Endothelial cell of umbilical vein (primary cell): Measurements from ENCODE around the gene SLC30A7. TPM values are rescaled to one million over a fixed set of nuclear protein-coding genes. Genes with fewer than 3 reads are reported as not detected.

ENCODE experiments used
- BruUV-seq: library from RNA; stranded (reverse); fragments of 400-500 nt; replicated peaks from 2 replicates; lab custom pipeline; 2021; lab: Mats Ljungman, UMichigan
- CTCF ChIA-PET: fragments of 300-600, 350-600 bp; sonication (Branson Sonifier 250); formaldehyde crosslinking; loops from one replicate; lab custom pipeline; 2021; ENCODE audit warnings: antibody characterized with exemption, inconsistent platforms; lab: Charles Lee
- POLR2A ChIA-PET: fragments of 300-600, 350-600 bp; sonication (Branson Sonifier 250); formaldehyde crosslinking; loops from one replicate; lab custom pipeline; 2021; ENCODE audit warnings: antibody characterized with exemption, inconsistent platforms; lab: Charles Lee
- DNase-seq: peaks from one replicate; pipeline ENCODE4 v3.0.0-alpha.2; 2011; ENCODE audit warnings: low read depth, low spot score
- FAIRE-seq: peaks from 2 replicates; lab custom pipeline; 2011; peaks lifted over from hg19 to GRCh38; lab: Jason Lieb, UNC
- H2AFZ ChIP-seq: 2 replicates; pipeline ENCODE4 v1.6.0; 2012; ENCODE audit warnings: low read depth, low read length, control low read depth, inconsistent platforms
- H3K27ac ChIP-seq: 2 replicates; pipeline ENCODE4 v1.5.1; 2011; ENCODE audit warnings: low read depth, mild to moderate bottlenecking, control low read depth, low read length, moderate library complexity; ENCODE audit not compliant: insufficient read depth
- H3K27me3 ChIP-seq, 2 experiments: 2 replicates each; pipeline versions ENCODE4 v1.6.0 to v1.6.1; 2011; ENCODE audit warnings: low read length in 2 of 2, mixed read lengths in 1 of 2; ENCODE audit not compliant: control insufficient read depth in 2 of 2, insufficient read depth in 2 of 2
- H3K36me3 ChIP-seq, 2 experiments: 2 replicates in 1 of 2; 3 replicates in 1 of 2; pipeline ENCODE4 v1.5.1; 2011; ENCODE audit warnings: low read length in 2 of 2, mild to moderate bottlenecking in 1 of 2, moderate library complexity in 1 of 2; ENCODE audit not compliant: control insufficient read depth in 2 of 2, insufficient read depth in 2 of 2; ENCODE audit errors: extremely low read depth in 1 of 2
- H3K4me1 ChIP-seq: 3 replicates; pipeline ENCODE4 v1.5.1; 2011; ENCODE audit warnings: mild to moderate bottlenecking, low read length; ENCODE audit not compliant: control insufficient read depth, insufficient read depth; ENCODE audit errors: extremely low read depth
- H3K4me2 ChIP-seq: 2 replicates; pipeline ENCODE4 v1.6.1; 2011; ENCODE audit warnings: low read length, control low read depth, mixed read lengths; ENCODE audit not compliant: insufficient read depth
- H3K4me3 ChIP-seq, 3 experiments: fragments of 200-600 bp in 1 of 3; sonication (generic), shearing (Covaris generic) in 1 of 3; replicated peaks in 1 of 3; 2 replicates each; pipeline ENCODE4 v1.5.1; 2011 to 2016; ENCODE audit warnings: control low read depth in 3 of 3, low read length in 3 of 3, mild to moderate bottlenecking in 2 of 3, inconsistent platforms in 1 of 3, low read depth in 1 of 3, moderate library complexity in 1 of 3; ENCODE audit not compliant: insufficient read depth in 1 of 3
- H3K79me2 ChIP-seq: 2 replicates; pipeline ENCODE4 v1.6.0; 2012; ENCODE audit warnings: low read length, inconsistent platforms; ENCODE audit not compliant: control insufficient read depth, insufficient read depth
- H3K9ac ChIP-seq: replicated peaks from 2 replicates; pipeline ENCODE3; 2011; ENCODE audit warnings: low read length, control low read depth; ENCODE audit not compliant: insufficient read depth; ENCODE audit errors: extremely low read depth
- H3K9me1 ChIP-seq: replicated peaks from 3 replicates; pipeline ENCODE4 v1.6.0; 2011; ENCODE audit warnings: mild to moderate bottlenecking, low read length; ENCODE audit not compliant: control insufficient read depth, insufficient read depth; ENCODE audit errors: extremely low read depth
- H3K9me3 ChIP-seq: replicated peaks from 2 replicates; pipeline ENCODE4 v1.5.1; 2012; ENCODE audit warnings: low read length, inconsistent platforms; ENCODE audit not compliant: control insufficient read depth, insufficient read depth
- H4K20me1 ChIP-seq: replicated peaks from 2 replicates; pipeline ENCODE3; 2011; ENCODE audit warnings: mild to moderate bottlenecking, low read length; ENCODE audit not compliant: control insufficient read depth, insufficient read depth; ENCODE audit errors: extremely low read depth
- CTCF ChIP-seq, 2 donors: IDR thresholded peaks; 1 replicate in 1 of 2; 2 replicates in 1 of 2; pipeline ENCODE4 v1.5.1; 2011; ENCODE audit warnings: low read length in 2 of 2, mild to moderate bottlenecking in 2 of 2, moderate library complexity in 2 of 2, control low read depth in 1 of 2, inconsistent platforms in 1 of 2, low read depth in 1 of 2; ENCODE audit not compliant: insufficient read depth in 1 of 2; ENCODE audit errors: extremely low read depth in 1 of 2
- EZH2 ChIP-seq: IDR thresholded peaks from 2 replicates; pipeline ENCODE4 v1.6.1; 2012; ENCODE audit warnings: borderline replicate concordance, low read depth, mild to moderate bottlenecking, moderate library complexity, low read length, inconsistent platforms; ENCODE audit not compliant: severe bottlenecking
- FOS ChIP-seq: IDR thresholded peaks from 2 replicates; pipeline ENCODE4 v1.6.1; 2011; ENCODE audit warnings: mild to moderate bottlenecking, low read length, moderate library complexity, borderline replicate concordance; ENCODE audit not compliant: insufficient read depth
- GATA2 ChIP-seq: IDR thresholded peaks from 2 replicates; pipeline ENCODE4 v1.7.0; 2011; ENCODE audit warnings: low read depth, mild to moderate bottlenecking, moderate library complexity, mixed read lengths, low read length; ENCODE audit not compliant: insufficient read length, insufficient read depth
- JUN ChIP-seq: IDR thresholded peaks from 2 replicates; pipeline ENCODE4 v1.6.1; 2011; ENCODE audit warnings: borderline replicate concordance, low read depth; ENCODE audit not compliant: insufficient read length, insufficient read depth
- MAX ChIP-seq: IDR thresholded peaks from 2 replicates; pipeline ENCODE4 v1.6.1; 2011; ENCODE audit not compliant: insufficient read depth, insufficient read length
- MYC ChIP-seq: IDR thresholded peaks from one replicate; pipeline ENCODE4 v1.6.1; 2011; ENCODE audit warnings: mild to moderate bottlenecking, low read depth, low read length
- POLR2A ChIP-seq: IDR thresholded peaks from 2 replicates; pipeline ENCODE4 v1.6.1; 2012; ENCODE audit warnings: low read depth, mild to moderate bottlenecking, control low read depth, low read length
- POLR2AphosphoS5 ChIP-seq: IDR thresholded peaks from 2 replicates; pipeline ENCODE4 v1.6.1; 2012; ENCODE audit warnings: low read depth, mild to moderate bottlenecking, control low read depth, low read length, moderate library complexity; ENCODE audit not compliant: insufficient read depth
- dilution Hi-C: fragments of 300-500 bp; cut with MboI; formaldehyde crosslinking; loops from one replicate; pipeline ENCODE4 v1.15.0; 2019; ENCODE audit warnings: low sequenced_read_pairs; ENCODE audit not compliant: extremely low pct_ligation_motif_present
- intact Hi-C: fragments of 100-400 bp; cut with micrococcal nuclease; formaldehyde crosslinking; loops from one replicate; pipeline ENCODE4 v1.10.0; 2022
- polyA plus RNA-seq, 4 experiments: library from polyadenylated mRNA; depleted of rRNA in 3 of 4; stranded (reverse) in 3 of 4; unstranded in 1 of 4; fragments of >200 nt; gene quantifications; 2 replicates each; pipeline versions ENCODE4 v1.2.1 to v1.2.3, GENCODE V29; 2011 to 2012; ENCODE audit warnings: missing spikeins in 1 of 4
- total RNA-seq: library from RNA; stranded (reverse); gene quantifications from 2 replicates; pipeline ENCODE4 v1.2.3, GENCODE V29; 2021

SLC30A7 gene
- total and polyA plus RNA-seq, 2 donors (not counting 3 experiments of a cell fraction or from before 2014, with no cell fraction given), result 9.3 to 38.6 TPM

GRCh38 chr1:100936194-100936967 is 40.5 kb downstream of the SLC30A7 start:
- Histone ChIP-seq H3K79me2 (no peaks in the 10 kb centered on the region), H3K27me3 (no peaks in the 10 kb centered on the region), H3K9ac (no peak overlapping the region), H3K27ac (no peak overlapping the region), H3K9me1 (no peaks in the 10 kb centered on the region), H3K4me3 (no peak overlapping the region), H3K9me3 (no peaks in the 10 kb centered on the region), H3K4me1 (no peaks in the 10 kb centered on the region), H2AFZ (no peak overlapping the region), H3K4me2 (no peak overlapping the region), H4K20me1 (no peaks in the 10 kb centered on the region), H3K36me3 (peaks cover 0 to 3% of the 10 kb centered on the region in 2 experiments)
- ChIA-PET CTCF (interaction anchor here (1.1 kb wide), 1 partner anchor 352 kb away, joined by 3 read pairs; no protein-coding TSS in a partner anchor), POLR2A (no interaction called here)
- no peak for DNase-seq
- intact Hi-C loops, result no loop called here
- BruUV-seq, result no TSS peak
- no peak for FAIRE-seq
- no peak for TF ChIP-seq GATA2
- TF ChIP-seq POLR2AphosphoS5, result no peak
- TF ChIP-seq CTCF (IDR thresholded peaks at IDR 0.05; ENCODE audit: extremely low read depth in 1 of 2, insufficient read depth in 1 of 2, low read depth in 1 of 2, low read length in 2 of 2), result no peak
- TF ChIP-seq FOS, result no peak
- TF ChIP-seq JUN, result no peak
- no peak for TF ChIP-seq EZH2
- no peak for TF ChIP-seq MAX
- no peak for TF ChIP-seq MYC
- TF ChIP-seq POLR2A, result no peak
- dilution Hi-C loops, result no loop called here
